ENCODE data around the gene ACTMAP. TPM values are rescaled to one million over a fixed set of nuclear protein-coding genes. Genes with fewer than 3 reads are reported as not detected.
A peak's percentile ranks its signal among the peaks of the same experiment; 100 is the strongest.

The ACTMAP gene
- total and polyA plus RNA-seq, 2 of the 13 experiments (the other 11 are each of a cell fraction or from before 2014, with no cell fraction given) = 2.2 to 7.9 TPM

GRCh38 chr19:40717880-40718773 is 32.1 kb downstream of the ACTMAP start (continued):
- TF ChIP-seq ZNF776 (CRISPR knock-in tag; IDR thresholded peaks at IDR 0.05) (no peak), NFE2L2 (IDR thresholded peaks at IDR 0.05; ENCODE audit: low read length) (peak; percentile 61), SRF (IDR thresholded peaks at IDR 0.05; ENCODE audit: low read depth, low read length) (no peak), ZNF558 (CRISPR knock-in tag; IDR thresholded peaks at IDR 0.05; ENCODE audit: borderline replicate concordance) (0 out of 2 replicates have a peak, but pooled peaks have one; percentile 27), CCAR2 (optimal IDR thresholded peaks at IDR 0.05; ENCODE audit: low read depth, low read length) (no peak), IRF9 (CRISPR knock-in tag; IDR thresholded peaks at IDR 0.05; ENCODE audit: borderline replicate concordance) (no peak; the same call in 1 of the 2 replicates), ZNF660 (CRISPR knock-in tag; IDR thresholded peaks at IDR 0.05; ENCODE audit: borderline replicate concordance, low read depth) (no peak), ZMYM3 (CRISPR knock-in tag; IDR thresholded peaks at IDR 0.05) (no peak), GABPA (IDR thresholded peaks at IDR 0.05; ENCODE audit: low read depth, low read length) (no peak), GABPA (CRISPR knock-in tag; IDR thresholded peaks at IDR 0.05; ENCODE audit: low read depth) (no peak; the same call in 1 of the 2 replicates), ZNF275 (CRISPR knock-in tag; IDR thresholded peaks at IDR 0.05; ENCODE audit: borderline replicate concordance) (no peak), KMT2B (CRISPR knock-in tag; IDR thresholded peaks at IDR 0.05) (peak; percentile 36; the same call in 1 of the 2 replicates), TMF1 (CRISPR knock-in tag; IDR thresholded peaks at IDR 0.05; ENCODE audit: low read depth) (no peak), ZNF879 (CRISPR knock-in tag; IDR thresholded peaks at IDR 0.05) (no peak), U2AF1 (optimal IDR thresholded peaks at IDR 0.05; ENCODE audit: low read depth, low read length) (no peak), KDM3A (CRISPR knock-in tag; IDR thresholded peaks at IDR 0.05; ENCODE audit: low read depth) (no peak)
- TF ChIP-seq, protein P1, sequence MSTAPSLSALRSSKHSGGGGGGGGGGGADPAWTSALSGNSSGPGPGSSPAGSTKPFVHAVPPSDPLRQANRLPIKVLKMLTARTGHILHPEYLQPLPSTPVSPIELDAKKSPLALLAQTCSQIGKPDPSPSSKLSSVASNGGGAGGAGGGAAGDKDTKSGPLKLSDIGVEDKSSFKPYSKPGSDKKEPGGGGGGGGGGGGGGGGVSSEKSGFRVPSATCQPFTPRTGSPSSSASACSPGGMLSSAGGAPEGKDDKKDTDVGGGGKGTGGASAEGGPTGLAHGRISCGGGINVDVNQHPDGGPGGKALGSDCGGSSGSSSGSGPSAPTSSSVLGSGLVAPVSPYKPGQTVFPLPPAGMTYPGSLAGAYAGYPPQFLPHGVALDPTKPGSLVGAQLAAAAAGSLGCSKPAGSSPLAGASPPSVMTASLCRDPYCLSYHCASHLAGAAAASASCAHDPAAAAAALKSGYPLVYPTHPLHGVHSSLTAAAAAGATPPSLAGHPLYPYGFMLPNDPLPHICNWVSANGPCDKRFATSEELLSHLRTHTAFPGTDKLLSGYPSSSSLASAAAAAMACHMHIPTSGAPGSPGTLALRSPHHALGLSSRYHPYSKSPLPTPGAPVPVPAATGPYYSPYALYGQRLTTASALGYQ (CRISPR knock-in tag; IDR thresholded peaks at IDR 0.05) = no peak
- TF ChIP-seq, protein P2, sequence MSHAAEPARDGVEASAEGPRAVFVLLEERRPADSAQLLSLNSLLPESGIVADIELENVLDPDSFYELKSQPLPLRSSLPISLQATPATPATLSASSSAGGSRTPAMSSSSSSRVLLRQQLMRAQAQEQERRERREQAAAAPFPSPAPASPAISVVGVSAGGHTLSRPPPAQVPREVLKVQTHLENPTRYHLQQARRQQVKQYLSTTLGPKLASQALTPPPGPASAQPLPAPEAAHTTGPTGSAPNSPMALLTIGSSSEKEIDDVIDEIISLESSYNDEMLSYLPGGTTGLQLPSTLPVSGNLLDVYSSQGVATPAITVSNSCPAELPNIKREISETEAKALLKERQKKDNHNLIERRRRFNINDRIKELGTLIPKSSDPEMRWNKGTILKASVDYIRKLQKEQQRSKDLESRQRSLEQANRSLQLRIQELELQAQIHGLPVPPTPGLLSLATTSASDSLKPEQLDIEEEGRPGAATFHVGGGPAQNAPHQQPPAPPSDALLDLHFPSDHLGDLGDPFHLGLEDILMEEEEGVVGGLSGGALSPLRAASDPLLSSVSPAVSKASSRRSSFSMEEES (CRISPR knock-in tag; IDR thresholded peaks at IDR 0.05) = no peak
- TF ChIP-seq, protein P3, sequence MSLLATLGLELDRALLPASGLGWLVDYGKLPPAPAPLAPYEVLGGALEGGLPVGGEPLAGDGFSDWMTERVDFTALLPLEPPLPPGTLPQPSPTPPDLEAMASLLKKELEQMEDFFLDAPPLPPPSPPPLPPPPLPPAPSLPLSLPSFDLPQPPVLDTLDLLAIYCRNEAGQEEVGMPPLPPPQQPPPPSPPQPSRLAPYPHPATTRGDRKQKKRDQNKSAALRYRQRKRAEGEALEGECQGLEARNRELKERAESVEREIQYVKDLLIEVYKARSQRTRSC (CRISPR knock-in tag; IDR thresholded peaks at IDR 0.05; ENCODE audit: low read depth) = no peak
- TF ChIP-seq, protein P4, sequence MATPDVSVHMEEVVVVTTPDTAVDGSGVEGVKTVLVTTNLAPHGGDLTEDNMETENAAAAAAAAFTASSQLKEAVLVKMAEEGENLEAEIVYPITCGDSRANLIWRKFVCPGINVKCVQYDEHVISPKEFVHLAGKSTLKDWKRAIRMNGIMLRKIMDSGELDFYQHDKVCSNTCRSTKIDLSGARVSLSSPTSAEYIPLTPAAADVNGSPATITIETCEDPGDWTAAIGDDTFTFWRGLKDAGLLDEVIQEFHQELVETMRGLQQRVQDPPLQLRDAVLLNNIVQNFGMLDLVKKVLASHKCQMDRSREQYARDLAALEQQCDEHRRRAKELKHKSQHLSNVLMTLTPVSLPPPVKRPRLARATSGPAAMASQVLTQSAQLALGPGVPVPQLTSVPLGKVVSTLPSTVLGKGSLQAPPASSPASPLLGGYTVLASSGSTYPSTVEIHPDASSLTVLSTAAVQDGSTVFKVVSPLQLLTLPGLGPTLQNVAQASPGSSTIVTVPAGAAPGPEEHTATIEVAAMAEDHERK (CRISPR knock-in tag; IDR thresholded peaks at IDR 0.05; ENCODE audit: low read depth) = no peak
